ENCODE data around the gene CDKAL1.
"Not testable (repeated sequence)": the region's sequence is repeated elsewhere in the genome, so short reads cannot be mapped to it uniquely, and the experiment has no call there.

The CDKAL1 gene

GRCh38 chr6:20827798-20828197 lies 293.5 kb downstream of the CDKAL1 start:
- in situ Hi-C loops (cut with MboI; ENCODE audit: low sequenced_read_pairs): no loop called here

- in situ Hi-C loops (cut with MboI; ENCODE audit: low sequenced_read_pairs): no loop called here
These were observed 296.3 kb downstream of the CDKAL1 start for GRCh38 chr6:20830576-20830975.

GRCh38 chr6:20831251-20831650 lies 297.0 kb downstream of the CDKAL1 start:
- in situ Hi-C loops (cut with MboI; ENCODE audit: low sequenced_read_pairs): not testable (repeated sequence)

- in situ Hi-C loops (cut with MboI; ENCODE audit: low sequenced_read_pairs): no loop called here
These were observed 299.7 kb downstream of the CDKAL1 start for GRCh38 chr6:20833881-20834515.

GRCh38 chr6:20835315-20836010 lies 301.2 kb downstream of the CDKAL1 start:
- in situ Hi-C loops (cut with MboI; ENCODE audit: low sequenced_read_pairs): no loop called here

- in situ Hi-C loops (cut with MboI; ENCODE audit: low sequenced_read_pairs): no loop called here
These were observed 302.9 kb downstream of the CDKAL1 start for GRCh38 chr6:20837189-20837588.

- in situ Hi-C loops (cut with MboI; ENCODE audit: low sequenced_read_pairs): no loop called here
These were observed 303.9 kb downstream of the CDKAL1 start for GRCh38 chr6:20838113-20838512.

GRCh38 chr6:20839630-20840029 lies 305.4 kb downstream of the CDKAL1 start:
- in situ Hi-C loops (cut with MboI; ENCODE audit: low sequenced_read_pairs): no loop called here

GRCh38 chr6:20840675-20841074 lies 306.4 kb downstream of the CDKAL1 start:
- in situ Hi-C loops (cut with MboI; ENCODE audit: low sequenced_read_pairs): no loop called here

GRCh38 chr6:20841806-20842205 lies 307.5 kb downstream of the CDKAL1 start:
- in situ Hi-C loops (cut with MboI; ENCODE audit: low sequenced_read_pairs): no loop called here

GRCh38 chr6:20845592-20845991 lies 311.3 kb downstream of the CDKAL1 start:
- in situ Hi-C loops (cut with MboI; ENCODE audit: low sequenced_read_pairs): no loop called here

GRCh38 chr6:20846602-20847028 lies 312.4 kb downstream of the CDKAL1 start:
- in situ Hi-C loops (cut with MboI; ENCODE audit: low sequenced_read_pairs): no loop called here

- in situ Hi-C loops (cut with MboI; ENCODE audit: low sequenced_read_pairs): no loop called here
These were observed 313.6 kb downstream of the CDKAL1 start for GRCh38 chr6:20847904-20848303.

GRCh38 chr6:20850686-20851416 lies 316.6 kb downstream of the CDKAL1 start:
- in situ Hi-C loops (cut with MboI; ENCODE audit: low sequenced_read_pairs): no loop called here

GRCh38 chr6:20851795-20852194 lies 317.5 kb downstream of the CDKAL1 start:
- in situ Hi-C loops (cut with MboI; ENCODE audit: low sequenced_read_pairs): no loop called here

- in situ Hi-C loops (cut with MboI; ENCODE audit: low sequenced_read_pairs): no loop called here
These were observed 319.6 kb downstream of the CDKAL1 start for GRCh38 chr6:20853828-20854227.

GRCh38 chr6:20856681-20857288 lies 322.5 kb downstream of the CDKAL1 start:
- in situ Hi-C loops (cut with MboI; ENCODE audit: low sequenced_read_pairs): no loop called here

- in situ Hi-C loops (cut with MboI; ENCODE audit: low sequenced_read_pairs): no loop called here
These were observed 327.2 kb downstream of the CDKAL1 start for GRCh38 chr6:20861481-20861880.

- in situ Hi-C loops (cut with MboI; ENCODE audit: low sequenced_read_pairs): no loop called here
These were observed 331.8 kb downstream of the CDKAL1 start for GRCh38 chr6:20866036-20866435.

GRCh38 chr6:20866935-20867703 lies 332.9 kb downstream of the CDKAL1 start:
- in situ Hi-C loops (cut with MboI; ENCODE audit: low sequenced_read_pairs): no loop called here

Measured in hTERT RPE-1 (cell line).